HG03039 (cell line): ENCODE results near the gene DLX5.
"Not testable (repeated sequence)": the region's sequence is repeated elsewhere in the genome, so short reads cannot be mapped to it uniquely, and the experiment has no call there.

Experiments used
- ATAC-seq: cut with Tn5 transposase; IDR thresholded peaks from one replicate; pipeline ENCODE4 v1.9.1; 2021; ENCODE audit warnings: mild to moderate bottlenecking, moderate library complexity; ENCODE audit not compliant: unreplicated experiment

Gene DLX5

GRCh38 chr7:97024209-97025129 is at the start of gene DLX5:
Gene DLX5 (minus strand): TSS chr7:97024831. CDS start chr7:97024623, 208 bp downstream.
- no peak for ATAC-seq

GRCh38 chr7:97072025-97072424 is 47.4 kb upstream of the DLX5 start:
- not testable (repeated sequence) for ATAC-seq

GRCh38 chr7:97064972-97065587 is 40.4 kb upstream of the DLX5 start:
- peak; percentile 83 for ATAC-seq

- ATAC-seq = no peak
Observed at GRCh38 chr7:97064020-97064419, 39.4 kb upstream of the DLX5 start.

DNA sequence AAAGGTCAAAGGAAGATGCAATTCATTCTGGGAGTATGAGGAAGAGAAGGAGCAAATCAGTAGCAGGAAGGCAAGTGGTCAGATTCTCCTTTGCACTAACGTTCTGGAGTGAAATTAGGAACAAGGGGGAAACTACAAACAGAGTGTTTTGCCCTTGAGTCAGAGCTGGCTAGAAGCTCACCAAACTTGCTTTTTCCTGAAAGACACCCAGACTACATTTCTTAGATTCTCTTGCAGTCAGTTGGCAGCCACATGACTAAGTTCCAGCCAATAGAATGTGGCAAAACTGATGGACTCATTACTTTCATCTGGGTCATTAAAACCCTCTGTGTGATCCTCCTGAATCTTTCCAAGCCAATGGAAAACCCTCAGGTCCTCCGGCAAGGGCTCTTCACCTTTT is 18.6 kb upstream of the DLX5 start:
- ATAC-seq = no peak

DNA sequence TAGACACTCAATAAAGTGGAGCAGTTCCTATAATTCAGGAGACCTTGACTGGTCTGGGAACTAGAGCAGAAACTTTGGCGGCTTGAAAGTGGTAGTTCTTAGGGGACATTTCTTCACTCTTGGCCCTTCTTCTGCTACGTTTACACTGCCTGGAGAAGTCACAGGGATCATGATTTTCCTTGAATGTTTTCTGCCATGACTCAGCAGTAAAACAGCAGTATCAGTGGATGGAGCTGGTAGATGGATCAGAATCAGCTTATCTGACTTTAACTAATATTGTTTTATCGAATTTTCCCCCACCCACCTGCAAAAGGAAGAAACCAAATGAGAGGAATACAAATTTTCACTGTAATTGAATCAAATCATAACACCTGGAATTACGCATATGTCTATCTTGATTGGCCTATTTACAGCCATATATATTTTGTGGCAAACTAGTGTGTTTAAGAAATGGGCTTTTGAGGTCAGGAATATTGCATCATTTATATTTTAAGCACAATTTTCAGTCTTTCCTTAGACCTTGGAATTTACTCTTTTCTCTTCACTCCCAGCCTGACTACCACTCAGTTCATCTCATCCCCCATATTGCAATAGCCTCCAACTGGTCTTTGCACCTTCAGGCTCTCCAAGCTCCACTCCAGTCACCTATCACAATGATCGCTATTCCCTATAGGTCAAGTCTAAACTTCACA is 14.9 kb upstream of the DLX5 start:
- ATAC-seq = no peak

- not testable (repeated sequence) for ATAC-seq
Observed at GRCh38 chr7:97034213-97034852, 9.7 kb upstream of the DLX5 start.

DNA sequence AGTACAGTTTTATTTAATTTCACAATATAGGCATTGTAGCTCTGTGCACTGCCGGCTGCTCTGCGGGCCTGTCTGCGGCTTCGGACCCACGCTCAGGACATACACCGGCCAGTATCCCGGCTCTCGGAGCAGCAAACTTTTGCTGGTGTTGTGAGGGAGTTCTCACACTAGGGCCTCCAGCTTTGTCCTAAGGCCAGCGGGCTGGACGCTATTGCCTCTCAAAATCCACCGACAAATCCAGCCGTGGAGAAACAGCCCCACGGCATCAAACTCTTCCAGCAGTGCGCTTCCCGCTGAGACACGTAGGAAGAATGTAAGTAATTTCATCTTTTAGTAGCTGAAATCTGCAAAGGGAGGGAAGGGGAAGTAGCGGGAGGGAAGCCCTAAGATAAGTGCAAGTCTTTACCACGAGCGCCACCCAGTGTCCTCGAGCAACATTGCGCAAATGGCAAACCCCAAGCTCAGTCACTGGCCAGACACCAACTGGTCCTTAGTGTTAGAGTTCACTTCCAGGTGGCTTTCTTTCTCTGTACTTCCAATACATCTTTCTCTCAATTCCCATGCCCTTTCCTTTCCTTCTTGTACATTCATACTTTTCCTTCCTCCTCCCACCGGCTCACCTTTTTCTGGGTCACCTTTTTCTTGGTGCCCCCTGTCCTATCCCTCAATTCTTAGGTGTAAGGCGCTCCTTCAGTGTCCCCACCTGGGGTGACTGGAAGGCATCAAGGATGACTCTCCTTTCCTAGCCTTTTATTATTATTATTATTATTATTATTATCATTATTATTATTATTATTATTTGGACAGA is 3.0 kb upstream of the DLX5 start:
- ATAC-seq = peak; percentile 81

DNA sequence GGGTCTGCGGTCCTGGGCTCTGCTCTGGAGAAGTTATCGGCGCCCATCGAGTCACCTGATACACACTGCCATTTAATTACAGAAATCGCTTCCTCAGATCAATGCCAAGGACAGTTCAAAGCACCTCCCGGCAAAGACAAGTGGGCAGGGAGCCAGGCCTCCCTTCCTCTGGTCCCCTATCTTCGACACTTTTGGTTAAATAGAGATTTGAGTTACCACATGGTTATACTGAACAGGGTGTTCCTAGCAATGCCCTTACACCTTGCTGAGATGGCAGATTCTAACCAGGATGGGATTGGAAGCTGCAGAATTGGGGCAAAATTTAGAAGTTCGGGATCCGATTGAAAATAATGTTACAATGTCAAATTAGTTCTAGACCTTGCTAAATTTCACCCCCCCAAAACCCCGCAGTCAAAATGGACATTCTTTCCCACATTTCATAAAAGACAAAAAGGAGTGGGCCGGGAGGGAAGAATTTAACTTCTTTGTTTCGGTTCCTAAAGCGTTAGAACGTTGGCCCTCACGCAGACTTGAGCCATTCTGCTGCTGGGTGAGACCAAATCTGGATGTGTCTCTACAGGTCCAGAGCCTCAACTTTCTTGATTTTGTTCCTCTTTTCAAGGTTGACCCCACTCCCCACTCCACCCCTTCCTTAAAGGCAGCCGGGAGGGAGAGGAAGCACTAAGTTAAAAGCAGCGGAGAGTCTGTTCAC is 2.2 kb upstream of the DLX5 start:
- ATAC-seq = no peak

- ATAC-seq = no peak
Observed at GRCh38 chr7:97025983-97026714, 1.5 kb upstream of the DLX5 start.

GRCh38 chr7:97025130-97025499 is 484 bp upstream of the DLX5 start:
- ATAC-seq = no peak

- no peak for ATAC-seq
Observed at GRCh38 chr7:97022491-97023306, 1.9 kb downstream of the DLX5 start.

DNA sequence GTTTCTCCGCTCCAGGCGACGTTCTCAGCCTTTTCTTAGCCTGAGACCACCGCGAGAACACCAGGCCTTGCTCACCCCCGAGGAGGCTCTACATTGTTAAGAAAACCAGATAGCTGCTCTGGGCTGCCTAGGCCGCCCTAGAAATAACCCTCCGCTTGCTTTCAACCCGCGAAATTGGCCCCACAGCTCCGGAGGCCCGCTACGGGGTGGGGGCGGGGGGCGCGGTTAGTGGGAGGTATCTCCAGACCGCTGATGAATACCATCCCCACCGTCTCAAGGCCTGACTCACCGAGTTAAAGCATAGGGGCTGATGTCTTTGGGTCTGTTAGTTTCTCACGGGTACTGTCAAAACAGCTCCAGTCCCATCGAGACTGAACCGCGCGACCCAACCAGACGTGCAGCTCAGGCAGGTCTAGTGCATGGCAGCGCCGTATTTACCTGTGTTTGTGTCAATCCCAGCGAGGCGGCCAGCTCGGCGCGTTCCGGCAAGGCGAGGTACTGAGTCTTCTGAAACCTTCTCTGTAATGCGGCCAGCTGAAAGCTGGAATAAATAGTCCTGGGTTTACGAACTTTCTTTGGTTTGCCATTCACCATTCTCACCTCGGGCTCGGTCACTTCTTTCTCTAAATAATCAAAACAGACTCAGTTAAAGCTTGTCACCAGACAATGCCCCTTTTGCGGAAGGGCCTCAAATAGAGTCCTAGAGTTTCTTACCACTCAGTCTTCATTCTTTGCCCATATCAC is 2.7 kb downstream of the DLX5 start:
- ATAC-seq = no peak

- no peak for ATAC-seq
Observed at GRCh38 chr7:97020996-97021746, 3.5 kb downstream of the DLX5 start.

- ATAC-seq = no peak
Observed at GRCh38 chr7:97020601-97020995, 4.0 kb downstream of the DLX5 start.

GRCh38 chr7:97019710-97020225 is 4.9 kb downstream of the DLX5 start:
- no peak for ATAC-seq
